GM23338 (cell line): ENCODE measurements around the gene SMC2. TPM values are rescaled to one million over a fixed set of nuclear protein-coding genes. Genes with fewer than 3 reads are reported as not detected.

ENCODE experiments used
- ATAC-seq: fragments of 200-7000 bp; cut with Tn5 transposase; 3 replicates; pipeline ENCODE4 v1.9.1; 2020
- DNase-seq: peaks from one replicate; pipeline ENCODE4 v3.0.0-alpha.2; 2015; ENCODE audit warnings: low spot score
- H2AFZ ChIP-seq: fragments of 200-600 bp; sonication (generic); 2 replicates; pipeline ENCODE4 v1.8.0; 2016; ENCODE audit warnings: antibody characterized with exemption, mild to moderate bottlenecking, moderate library complexity
- H3F3A ChIP-seq: fragments of 200-600 bp; sonication (generic); replicated peaks from 2 replicates; pipeline ENCODE4 v1.8.0; 2017; ENCODE audit warnings: antibody characterized with exemption, mixed run types, low read depth
- H3K27ac ChIP-seq: fragments of 200-600 bp; sonication (generic); 2 replicates; pipeline ENCODE4 v1.6.1; 2016; ENCODE audit warnings: low read depth
- H3K27me3 ChIP-seq: fragments of 200-600 bp; sonication (generic); 2 replicates; pipeline ENCODE4 v1.8.0; 2016; ENCODE audit warnings: mild to moderate bottlenecking, mixed run types, moderate library complexity; ENCODE audit not compliant: insufficient read depth
- H3K36me3 ChIP-seq: fragments of 200-600 bp; sonication (generic); 2 replicates; pipeline ENCODE4 v1.8.0; 2016; ENCODE audit warnings: mild to moderate bottlenecking; ENCODE audit not compliant: insufficient read depth
- H3K4me1 ChIP-seq: fragments of 200-600 bp; sonication (generic); 2 replicates; pipeline ENCODE4 v1.8.0; 2016; ENCODE audit warnings: mild to moderate bottlenecking, moderate library complexity; ENCODE audit not compliant: insufficient read depth
- H3K4me2 ChIP-seq: fragments of 200-600 bp; sonication (generic); 2 replicates; pipeline ENCODE4 v1.7.1; 2017; ENCODE audit warnings: mixed run types
- H3K4me3 ChIP-seq: fragments of 200-600 bp; sonication (generic); 2 replicates; pipeline ENCODE4 v1.6.1; 2016; ENCODE audit warnings: mixed run types
- H3K79me2 ChIP-seq: fragments of 200-600 bp; sonication (generic); replicated peaks from 2 replicates; pipeline ENCODE4 v1.8.0; 2017; ENCODE audit warnings: mild to moderate bottlenecking; ENCODE audit not compliant: insufficient read depth
- H3K9me2 ChIP-seq: fragments of 200-600 bp; sonication (generic); 2 replicates; pipeline ENCODE4 v1.8.0; 2017; ENCODE audit not compliant: insufficient read depth
- H4K20me1 ChIP-seq: fragments of 200-600 bp; sonication (generic); replicated peaks from 2 replicates; pipeline ENCODE4 v1.8.0; 2017; ENCODE audit warnings: mild to moderate bottlenecking; ENCODE audit not compliant: insufficient read depth
- H3K27ac Mint-ChIP-seq: 2 replicates; pipeline ENCODE4 v1.8.0; 2020; ENCODE audit warnings: inconsistent platforms, mild to moderate bottlenecking, moderate library complexity, mixed read lengths
- H3K27me3 Mint-ChIP-seq: 3 replicates; pipeline ENCODE4 v1.8.0; 2022; ENCODE audit warnings: low read depth, mild to moderate bottlenecking, moderate library complexity, mixed read lengths, inconsistent platforms; ENCODE audit not compliant: insufficient read depth, poor library complexity
- H3K36me3 Mint-ChIP-seq: 3 replicates; pipeline ENCODE4 v1.8.0; 2021; ENCODE audit warnings: low read depth, mild to moderate bottlenecking, inconsistent platforms, moderate library complexity, mixed read lengths
- H3K4me1 Mint-ChIP-seq: 3 replicates; pipeline ENCODE4 v1.8.0; 2020; ENCODE audit warnings: mild to moderate bottlenecking, inconsistent platforms, mixed read lengths
- H3K4me3 Mint-ChIP-seq: 3 replicates; pipeline ENCODE4 v1.8.0; 2021; ENCODE audit warnings: moderate library complexity, mild to moderate bottlenecking, inconsistent platforms, mixed read lengths
- H3K9me3 Mint-ChIP-seq: 3 replicates; pipeline ENCODE4 v1.8.0; 2020; ENCODE audit warnings: moderate library complexity, mild to moderate bottlenecking, inconsistent platforms, mixed read lengths
- CREB1 ChIP-seq: fragments of 250-450 bp; sonication (Bioruptor Pico); IDR thresholded peaks from 2 replicates; pipeline ENCODE4 v1.5.0; 2020; ENCODE audit warnings: low read depth, mild to moderate bottlenecking, moderate library complexity
- ETS1 ChIP-seq: IDR thresholded peaks from 2 replicates; pipeline ENCODE4 v1.6.1; 2016; ENCODE audit warnings: antibody characterized with exemption
- EZH2phosphoT487 ChIP-seq: fragments of 200-600 bp; sonication (generic); IDR thresholded peaks from one replicate; pipeline ENCODE4 v1.8.1; 2018; ENCODE audit warnings: antibody characterized with exemption; ENCODE audit not compliant: unreplicated experiment
- NANOG ChIP-seq: IDR thresholded peaks from 2 replicates; pipeline ENCODE4 v1.6.1; 2016; ENCODE audit warnings: antibody characterized with exemption, borderline replicate concordance
- POLR2AphosphoS5 ChIP-seq: IDR thresholded peaks from 2 replicates; pipeline ENCODE4 v1.6.1; 2016; ENCODE audit warnings: antibody characterized with exemption, low read depth
- STAT1 ChIP-seq: IDR thresholded peaks from one replicate; pipeline ENCODE4 v1.6.1; 2016; ENCODE audit warnings: antibody characterized with exemption; ENCODE audit not compliant: unreplicated experiment
- ZNF331 ChIP-seq: fragments of 250-450 bp; sonication (Bioruptor Pico); IDR thresholded peaks from 2 replicates; pipeline ENCODE4 v1.5.0; 2020; ENCODE audit warnings: low read depth, mild to moderate bottlenecking, moderate library complexity
- ZNF462 ChIP-seq: fragments of 250-450 bp; sonication (Bioruptor Pico); IDR thresholded peaks from 2 replicates; pipeline ENCODE4 v1.5.0; 2020; ENCODE audit warnings: mild to moderate bottlenecking, moderate library complexity
- polyA plus RNA-seq: library from polyadenylated mRNA; unstranded; fragments of >200 nt; fragmentation: Nextera tagmentation; extraction: Ambion mirVana; gene quantifications from 2 replicates; pipeline ENCODE4 v1.2.1, GENCODE V29; 2016
- total RNA-seq: library from RNA; depleted of rRNA; stranded (reverse); fragments of >200 nt; shearing (Covaris generic); gene quantifications from 2 replicates; pipeline ENCODE4 v1.2.3, GENCODE V29; 2014

The SMC2 gene
- total and polyA plus RNA-seq, 2 experiments from 2014 or later = 32.7 to 123 TPM

- H3K27ac Mint-ChIP-seq = no peak overlapping the region
- Histone ChIP-seq H4K20me1 (no peaks in the 10 kb centered on the region), H3K36me3 (no peaks in the 10 kb centered on the region), H3K27me3 (no peaks in the 10 kb centered on the region), H3K4me2 (no peak overlapping the region), H3K79me2 (no peaks in the 10 kb centered on the region), H3F3A (no peaks in the 10 kb centered on the region), H3K27ac (no peak overlapping the region), H3K9me2 (no peaks in the 10 kb centered on the region), H3K4me1 (0 out of 2 replicates have a peak, but pooled peaks cover 4% of the 10 kb centered on the region), H3K4me3 (no peak overlapping the region), H2AFZ (no peak overlapping the region)
- TF ChIP-seq NANOG = no peak
- TF ChIP-seq ZNF462 (CRISPR knock-in tag) = no peak
- no peak for TF ChIP-seq STAT1
- TF ChIP-seq EZH2phosphoT487 = no peak
- TF ChIP-seq POLR2AphosphoS5 = no peak
- TF ChIP-seq ZNF331 (CRISPR knock-in tag) = no peak
- no peak for TF ChIP-seq CREB1 (CRISPR knock-in tag)
- TF ChIP-seq ETS1 = no peak
- no peaks in the 10 kb centered on the region for H3K27me3 Mint-ChIP-seq
- no peak for DNase-seq
- H3K36me3 Mint-ChIP-seq = no peaks in the 10 kb centered on the region
- no peak overlapping the region for H3K4me3 Mint-ChIP-seq
- H3K4me1 Mint-ChIP-seq = peaks cover 2% of the 10 kb centered on the region; the same call in 1 of the 3 replicates
- no peak for ATAC-seq
- no peaks in the 10 kb centered on the region for H3K9me3 Mint-ChIP-seq
Measured at GRCh38 chr9:104177676-104178075, 83.6 kb downstream of the SMC2 start.
